SK-N-SH (cell line): Measurements from ENCODE around the gene TSPAN10. TPM values are rescaled to one million over a fixed set of nuclear protein-coding genes. Genes with fewer than 3 reads are reported as not detected.

Experiments used
- CTCF ChIA-PET: fragments of 300-600, 350-600 bp; formaldehyde crosslinking; extraction: SDS; loops from one replicate; lab custom pipeline; 2021; lab: Yijun Ruan, JAX
- POLR2A ChIA-PET: fragments of 350-600 bp; sonication (Branson Sonifier 250); formaldehyde crosslinking; extraction: SDS; loops from one replicate; lab custom pipeline; 2020; ENCODE audit warnings: antibody characterized with exemption, inconsistent platforms; lab: Yijun Ruan, JAX
- DNase-seq: peaks from one replicate; pipeline ENCODE4 v3.0.0; 2012
- H2AFZ ChIP-seq: fragments of 200-600 bp; sonication (generic); 2 replicates; pipeline ENCODE4 v1.8.1; 2016; ENCODE audit warnings: antibody characterized with exemption, mild to moderate bottlenecking, low read depth
- H3F3A ChIP-seq: fragments of 200-600 bp; sonication (generic); replicated peaks from 2 replicates; pipeline ENCODE3; 2016; ENCODE audit warnings: antibody characterized with exemption, mild to moderate bottlenecking; ENCODE audit not compliant: insufficient read depth
- H3K27ac ChIP-seq, 2 experiments: fragments of 200-500 bp in 1 of 2; fragments of 200-600 bp in 1 of 2; sonication (Bioruptor generic) in 1 of 2; sonication (generic), shearing (Covaris generic) in 1 of 2; 2 replicates each; pipeline versions ENCODE4 v1.5.1 to v1.6.1; 2014 to 2016; ENCODE audit warnings: low read depth in 2 of 2, inconsistent platforms in 1 of 2, low read length in 1 of 2, mild to moderate bottlenecking in 1 of 2, mixed read lengths in 1 of 2
- H3K27me3 ChIP-seq: fragments of 200-600 bp; sonication (generic), shearing (Covaris generic); 2 replicates; pipeline ENCODE4 v1.6.1; 2016; ENCODE audit warnings: mixed run types; ENCODE audit not compliant: insufficient read depth
- H3K36me3 ChIP-seq, 2 experiments: fragments of 200-500 bp in 1 of 2; fragments of 200-600 bp in 1 of 2; sonication (Bioruptor generic) in 1 of 2; sonication (generic) in 1 of 2; replicated peaks in 1 of 2; 2 replicates each; pipeline versions ENCODE3 to v1.5.1; 2014 to 2016; ENCODE audit warnings: low read length in 1 of 2, mild to moderate bottlenecking in 1 of 2; ENCODE audit not compliant: insufficient read depth in 2 of 2, control insufficient read depth in 1 of 2
- H3K4me1 ChIP-seq, 2 experiments: fragments of 200-500 bp in 1 of 2; fragments of 200-600 bp in 1 of 2; sonication (Bioruptor generic) in 1 of 2; sonication (generic), shearing (Covaris generic) in 1 of 2; 2 replicates each; pipeline versions ENCODE4 v1.5.1 to v1.6.1; 2014 to 2016; ENCODE audit warnings: low read depth in 1 of 2, low read length in 1 of 2, mixed run types in 1 of 2; ENCODE audit not compliant: insufficient read depth in 2 of 2, control insufficient read depth in 1 of 2
- H3K4me2 ChIP-seq: fragments of 200-600 bp; sonication (generic), shearing (Covaris generic); 2 replicates; pipeline ENCODE4 v1.6.1; 2017; ENCODE audit warnings: mixed run types
- H3K4me3 ChIP-seq, 2 experiments: fragments of 200-500 bp in 1 of 2; fragments of 200-600 bp in 1 of 2; sonication (Bioruptor generic) in 1 of 2; sonication (generic), shearing (Covaris generic) in 1 of 2; 2 replicates each; pipeline versions ENCODE4 v1.5.1 to v1.8.1; 2014 to 2016; ENCODE audit warnings: low read depth in 2 of 2, inconsistent platforms in 1 of 2, low read length in 1 of 2, mild to moderate bottlenecking in 1 of 2, mixed read lengths in 1 of 2, moderate library complexity in 1 of 2
- H3K79me2 ChIP-seq: fragments of 200-600 bp; sonication (generic); 2 replicates; pipeline ENCODE4 v1.8.1; 2017; ENCODE audit warnings: mild to moderate bottlenecking; ENCODE audit not compliant: insufficient read depth
- H3K9ac ChIP-seq: fragments of 200-600 bp; sonication (generic); 2 replicates; pipeline ENCODE4 v1.6.1; 2017; ENCODE audit warnings: mixed run types
- H3K9me2 ChIP-seq: fragments of 200-600 bp; sonication (generic); 2 replicates; pipeline ENCODE4 v1.6.1; 2017; ENCODE audit warnings: mixed run types
- H3K9me3 ChIP-seq: fragments of 200-600 bp; sonication (generic); 2 replicates; pipeline ENCODE4 v1.6.1; 2017; ENCODE audit warnings: mixed run types, mild to moderate bottlenecking, moderate library complexity
- H4K20me1 ChIP-seq: fragments of 200-600 bp; sonication (generic); 2 replicates; pipeline ENCODE4 v1.6.1; 2017; ENCODE audit warnings: mild to moderate bottlenecking, mixed run types; ENCODE audit not compliant: insufficient read depth
- EZH2phosphoT487 ChIP-seq: fragments of 200-600 bp; sonication (generic); IDR thresholded peaks from 2 replicates; pipeline ENCODE4 v1.6.1; 2017; ENCODE audit warnings: low read depth, mixed run types, mild to moderate bottlenecking, antibody characterized with exemption, moderate library complexity, borderline replicate concordance
- FOSL2 ChIP-seq: IDR thresholded peaks from 2 replicates; pipeline ENCODE4 v1.4.0; 2012; ENCODE audit warnings: low read depth, mild to moderate bottlenecking, moderate library complexity, borderline replicate concordance
- FOXM1 ChIP-seq: IDR thresholded peaks from 2 replicates; pipeline ENCODE4 v1.4.0; 2012; ENCODE audit warnings: low read depth, mild to moderate bottlenecking
- GABPA ChIP-seq: IDR thresholded peaks from 2 replicates; pipeline ENCODE4 v1.4.0; 2012; ENCODE audit warnings: low read depth, mild to moderate bottlenecking
- GATA2 ChIP-seq: sonication (generic); formaldehyde crosslinking; IDR thresholded peaks from 2 replicates; pipeline ENCODE4 v1.5.0; 2020; ENCODE audit warnings: mild to moderate bottlenecking, missing genetic modification reagents
- MEF2A ChIP-seq: IDR thresholded peaks from 2 replicates; pipeline ENCODE4 v1.4.0; 2012; ENCODE audit warnings: low read depth, borderline replicate concordance
- NFIC ChIP-seq: IDR thresholded peaks from 2 replicates; pipeline ENCODE4 v1.4.0; 2012; ENCODE audit warnings: borderline replicate concordance
- NRF1 ChIP-seq: IDR thresholded peaks from 2 replicates; pipeline ENCODE4 v1.6.1; 2012; ENCODE audit warnings: low read depth, mild to moderate bottlenecking, low read length
- RAD21 ChIP-seq: IDR thresholded peaks from 2 replicates; pipeline ENCODE4 v1.6.1; 2012; ENCODE audit warnings: mild to moderate bottlenecking, low read length
- RCOR1 ChIP-seq: fragments of 150-350 bp; IDR thresholded peaks from 2 replicates; pipeline ENCODE4 v1.6.1; 2017; ENCODE audit warnings: antibody characterized with exemption, low read length
- RFX5 ChIP-seq: IDR thresholded peaks from 2 replicates; pipeline ENCODE4 v1.6.1; 2012; ENCODE audit warnings: mild to moderate bottlenecking, improper control_type of control experiment, low read length
- SIN3A ChIP-seq: IDR thresholded peaks from 2 replicates; pipeline ENCODE4 v1.6.1; 2012; ENCODE audit warnings: low read depth, mild to moderate bottlenecking, low read length, moderate library complexity, borderline replicate concordance
- SMC3 ChIP-seq: IDR thresholded peaks from 2 replicates; pipeline ENCODE4 v1.6.1; 2012; ENCODE audit warnings: low read depth, low read length, improper control_type of control experiment
- TCF12 ChIP-seq: IDR thresholded peaks from 2 replicates; pipeline ENCODE4 v1.4.0; 2012
- YY1 ChIP-seq: IDR thresholded peaks from 2 replicates; pipeline ENCODE4 v1.4.0; 2012; ENCODE audit warnings: low read depth, mild to moderate bottlenecking
- WGBS: methylation state at CpG from one replicate; pipeline ENCODE4 v1.1.6; 2017; ENCODE audit warnings: low lambda C conversion rate; 5-methylcytosine and 5-hydroxymethylcytosine counted together
- polyA plus RNA-seq, 3 experiments: library from polyadenylated mRNA; depleted of rRNA; stranded (reverse); fragments of >200 nt; gene quantifications; 2 replicates each; pipeline ENCODE4 v1.2.3, GENCODE V29; 2012
- TF ChIP-seq, protein P1 (sequence below): IDR thresholded peaks from 2 replicates; pipeline ENCODE4 v1.4.0; 2012; ENCODE audit warnings: low read depth, borderline replicate concordance
- TF ChIP-seq, protein P2 (sequence below): IDR thresholded peaks from 2 replicates; pipeline ENCODE4 v1.6.1; 2012; ENCODE audit warnings: mild to moderate bottlenecking, low read depth, low read length, moderate library complexity

Gene TSPAN10
- polyA plus RNA-seq, 1 of the 3 experiments (the other 2 are of a cell fraction) = 6.0 TPM

DNA sequence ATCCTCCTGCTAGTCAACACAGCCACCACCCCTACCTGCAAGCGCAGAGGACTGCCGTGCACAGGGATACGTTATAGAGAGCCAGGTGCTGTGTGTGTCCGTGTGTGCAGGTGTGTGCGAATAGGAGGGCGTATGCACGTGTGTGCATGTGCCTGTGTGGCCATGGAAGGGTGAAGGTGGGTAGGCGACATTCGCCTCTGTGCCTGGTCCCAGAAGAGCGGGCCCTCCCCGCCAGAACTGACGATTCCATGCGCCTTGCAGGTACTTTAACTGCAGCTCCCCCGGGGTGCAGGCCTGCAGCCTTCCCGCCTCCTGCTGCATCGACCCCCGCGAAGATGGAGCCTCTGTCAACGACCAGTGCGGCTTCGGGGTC is 10.6 kb downstream of the TSPAN10 start:
- TF ChIP-seq TCF12 (no peak), RFX5 (no peak), MEF2A (no peak), FOSL2 (no peak), NFIC (no peak), YY1 (no peak), EZH2phosphoT487 (no peak), RAD21 (no peak), SMC3 (no peak), RCOR1 (no peak), NRF1 (no peak)
- TF ChIP-seq, protein P1, sequence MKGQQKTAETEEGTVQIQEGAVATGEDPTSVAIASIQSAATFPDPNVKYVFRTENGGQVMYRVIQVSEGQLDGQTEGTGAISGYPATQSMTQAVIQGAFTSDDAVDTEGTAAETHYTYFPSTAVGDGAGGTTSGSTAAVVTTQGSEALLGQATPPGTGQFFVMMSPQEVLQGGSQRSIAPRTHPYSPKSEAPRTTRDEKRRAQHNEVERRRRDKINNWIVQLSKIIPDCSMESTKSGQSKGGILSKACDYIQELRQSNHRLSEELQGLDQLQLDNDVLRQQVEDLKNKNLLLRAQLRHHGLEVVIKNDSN = no peak
- no peaks in the 10 kb centered on the region; the same call in 1 of the 2 replicates for H3K27me3 ChIP-seq
- H3K27ac ChIP-seq = no peak overlapping the region
- H3F3A ChIP-seq = peaks cover 3% of the 10 kb centered on the region
- H3K9me2 ChIP-seq = no peaks in the 10 kb centered on the region
- ChIA-PET POLR2A (interaction anchor here (0.6 kb wide), 1 partner anchor 407 kb away, joined by 4 read pairs; no protein-coding TSS in a partner anchor), CTCF (interaction anchor here (1.2 to 2.3 kb wide), 4 partner anchors 11 to 47 kb away, joined by 3 to 7 read pairs (median 4); partner anchors contain the start of genes NPLOC4 and TSPAN10)
- no peaks in the 10 kb centered on the region for H3K36me3 ChIP-seq
- no peak for DNase-seq
- H3K79me2 ChIP-seq = no peaks in the 10 kb centered on the region
- H3K4me2 ChIP-seq = no peak overlapping the region
- no peak overlapping the region for H3K4me3 ChIP-seq
- no peak overlapping the region for H3K9ac ChIP-seq
- no peaks in the 10 kb centered on the region for H4K20me1 ChIP-seq
- WGBS = 59% methylated on average over 21 of the region's 21 CpGs
- no peak overlapping the region for H2AFZ ChIP-seq
- peaks cover 6 to 7% of the 10 kb centered on the region in 2 experiments; a peak in 3 of 4 replicates for H3K4me1 ChIP-seq
- H3K9me3 ChIP-seq = peaks cover 3% of the 10 kb centered on the region; the same call in 1 of the 2 replicates

DNA sequence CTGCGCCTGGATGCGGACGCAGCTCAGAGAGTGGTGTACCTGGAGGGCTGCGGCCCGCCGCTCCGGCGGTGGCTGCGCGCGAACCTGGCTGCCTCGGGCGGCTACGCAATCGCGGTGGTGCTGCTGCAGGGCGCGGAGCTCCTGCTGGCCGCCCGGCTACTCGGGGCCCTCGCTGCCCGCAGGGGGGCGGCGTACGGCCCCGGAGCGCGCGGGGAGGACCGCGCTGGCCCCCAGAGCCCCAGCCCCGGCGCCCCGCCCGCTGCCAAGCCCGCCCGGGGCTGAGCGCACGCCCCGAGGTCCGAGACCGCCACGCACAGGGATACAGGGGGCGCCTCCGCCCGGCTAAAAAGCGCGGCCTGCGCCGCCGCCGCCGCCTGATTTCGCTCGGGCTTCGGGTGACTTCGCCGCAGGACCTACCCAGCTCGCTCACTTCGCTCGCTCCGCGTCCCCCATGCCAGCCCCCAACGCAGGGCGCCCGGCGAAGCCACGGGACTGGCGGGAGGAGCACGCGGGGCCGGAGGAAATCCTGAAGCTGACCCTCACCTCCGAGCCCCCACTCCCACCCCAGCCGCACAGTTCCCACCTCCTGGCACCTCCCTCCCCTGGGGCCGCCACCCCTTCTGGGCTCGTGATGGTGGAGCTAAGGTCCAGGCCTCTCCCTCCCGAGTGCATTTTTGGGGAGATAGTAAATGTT is 11.2 kb downstream of the TSPAN10 start:
- Histone ChIP-seq H3K9ac (no peak overlapping the region), H3K4me1 (peaks cover 6 to 7% of the 10 kb centered on the region in 2 experiments; a peak in 2 of 4 replicates), H2AFZ (no peak overlapping the region), H3K4me2 (no peak overlapping the region), H3K9me3 (peaks cover 3% of the 10 kb centered on the region; the same call in 1 of the 2 replicates), H4K20me1 (no peaks in the 10 kb centered on the region), H3K36me3 (no peaks in the 10 kb centered on the region), H3K27me3 (no peaks in the 10 kb centered on the region; the same call in 1 of the 2 replicates), H3K4me3 (no peak overlapping the region), H3F3A (peaks cover 3% of the 10 kb centered on the region), H3K27ac (no peak overlapping the region), H3K9me2 (no peaks in the 10 kb centered on the region), H3K79me2 (no peaks in the 10 kb centered on the region)
- ChIA-PET CTCF (interaction anchor here (1.2 to 2.3 kb wide), 4 partner anchors 12 to 47 kb away, joined by 3 to 7 read pairs (median 4); partner anchors contain the start of genes NPLOC4 and TSPAN10), POLR2A (no interaction called here)
- 42% methylated on average over 45 of the region's 78 CpGs for WGBS
- TF ChIP-seq SIN3A = no peak
- no peak for TF ChIP-seq FOXM1
- TF ChIP-seq, protein P2, sequence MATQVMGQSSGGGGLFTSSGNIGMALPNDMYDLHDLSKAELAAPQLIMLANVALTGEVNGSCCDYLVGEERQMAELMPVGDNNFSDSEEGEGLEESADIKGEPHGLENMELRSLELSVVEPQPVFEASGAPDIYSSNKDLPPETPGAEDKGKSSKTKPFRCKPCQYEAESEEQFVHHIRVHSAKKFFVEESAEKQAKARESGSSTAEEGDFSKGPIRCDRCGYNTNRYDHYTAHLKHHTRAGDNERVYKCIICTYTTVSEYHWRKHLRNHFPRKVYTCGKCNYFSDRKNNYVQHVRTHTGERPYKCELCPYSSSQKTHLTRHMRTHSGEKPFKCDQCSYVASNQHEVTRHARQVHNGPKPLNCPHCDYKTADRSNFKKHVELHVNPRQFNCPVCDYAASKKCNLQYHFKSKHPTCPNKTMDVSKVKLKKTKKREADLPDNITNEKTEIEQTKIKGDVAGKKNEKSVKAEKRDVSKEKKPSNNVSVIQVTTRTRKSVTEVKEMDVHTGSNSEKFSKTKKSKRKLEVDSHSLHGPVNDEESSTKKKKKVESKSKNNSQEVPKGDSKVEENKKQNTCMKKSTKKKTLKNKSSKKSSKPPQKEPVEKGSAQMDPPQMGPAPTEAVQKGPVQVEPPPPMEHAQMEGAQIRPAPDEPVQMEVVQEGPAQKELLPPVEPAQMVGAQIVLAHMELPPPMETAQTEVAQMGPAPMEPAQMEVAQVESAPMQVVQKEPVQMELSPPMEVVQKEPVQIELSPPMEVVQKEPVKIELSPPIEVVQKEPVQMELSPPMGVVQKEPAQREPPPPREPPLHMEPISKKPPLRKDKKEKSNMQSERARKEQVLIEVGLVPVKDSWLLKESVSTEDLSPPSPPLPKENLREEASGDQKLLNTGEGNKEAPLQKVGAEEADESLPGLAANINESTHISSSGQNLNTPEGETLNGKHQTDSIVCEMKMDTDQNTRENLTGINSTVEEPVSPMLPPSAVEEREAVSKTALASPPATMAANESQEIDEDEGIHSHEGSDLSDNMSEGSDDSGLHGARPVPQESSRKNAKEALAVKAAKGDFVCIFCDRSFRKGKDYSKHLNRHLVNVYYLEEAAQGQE = no peak
- no peak for TF ChIP-seq NRF1
- TF ChIP-seq, protein P1 = no peak
- TF ChIP-seq GATA2 (CRISPR knock-in tag) = no peak
- TF ChIP-seq GABPA = no peak
- peak; percentile 68 for DNase-seq
